Astrocyte (in vitro differentiated cells and primary cell): ENCODE results near the gene PINK1. TPM values are rescaled to one million over a fixed set of nuclear protein-coding genes. Genes with fewer than 3 reads are reported as not detected.

ENCODE experiments used
- DNase-seq: peaks from one replicate; pipeline ENCODE4 v3.0.0-alpha.2; 2010; ENCODE audit warnings: low read depth
- FAIRE-seq: peaks from 2 replicates; lab custom pipeline; 2011; peaks lifted over from hg19 to GRCh38; lab: Jason Lieb, UNC
- H2AFZ ChIP-seq: 2 replicates; pipeline ENCODE4 v1.6.0; 2012; ENCODE audit warnings: low read depth, low read length, inconsistent platforms
- H3K27ac ChIP-seq: 2 replicates; pipeline ENCODE4 v1.5.1; 2011; ENCODE audit warnings: low read depth, low read length, inconsistent platforms
- H3K27me3 ChIP-seq: 2 replicates; pipeline ENCODE4 v1.6.0; 2011; ENCODE audit warnings: low read length, inconsistent platforms; ENCODE audit not compliant: insufficient read depth
- H3K36me3 ChIP-seq: 2 replicates; pipeline ENCODE4 v1.5.1; 2011; ENCODE audit warnings: low read length, inconsistent platforms; ENCODE audit not compliant: insufficient read depth
- H3K4me1 ChIP-seq: 2 replicates; pipeline ENCODE4 v1.5.1; 2011; ENCODE audit warnings: low read length, inconsistent platforms; ENCODE audit not compliant: insufficient read depth
- H3K4me2 ChIP-seq: 2 replicates; pipeline ENCODE4 v1.6.0; 2012; ENCODE audit warnings: low read length, inconsistent platforms
- H3K4me3 ChIP-seq: 2 replicates; pipeline ENCODE4 v1.5.1; 2011; ENCODE audit warnings: low read depth, mild to moderate bottlenecking, low read length, inconsistent platforms; ENCODE audit not compliant: insufficient read depth
- H3K79me2 ChIP-seq: 2 replicates; pipeline ENCODE4 v1.6.0; 2012; ENCODE audit warnings: mild to moderate bottlenecking, low read length, inconsistent platforms; ENCODE audit not compliant: insufficient read depth
- H3K9ac ChIP-seq: 2 replicates; pipeline ENCODE4 v1.6.0; 2012; ENCODE audit warnings: mild to moderate bottlenecking, low read length, inconsistent platforms
- H3K9me3 ChIP-seq: 2 replicates; pipeline ENCODE4 v1.5.1; 2012; ENCODE audit warnings: low read depth, mild to moderate bottlenecking, low read length, inconsistent platforms; ENCODE audit not compliant: insufficient read depth
- H4K20me1 ChIP-seq: 2 replicates; pipeline ENCODE4 v1.6.0; 2012; ENCODE audit warnings: low read length, inconsistent platforms; ENCODE audit not compliant: insufficient read depth
- H3K27ac Mint-ChIP-seq: one replicate; pipeline ENCODE4 v1.8.0; 2021; ENCODE audit warnings: mild to moderate bottlenecking, mixed read lengths; ENCODE audit not compliant: unreplicated experiment
- H3K27me3 Mint-ChIP-seq: one replicate; pipeline ENCODE4 v1.8.0; 2021; ENCODE audit warnings: low read depth, mixed read lengths; ENCODE audit not compliant: unreplicated experiment
- H3K36me3 Mint-ChIP-seq: one replicate; pipeline ENCODE4 v1.8.0; 2021; ENCODE audit warnings: low read depth, mixed read lengths; ENCODE audit not compliant: unreplicated experiment
- H3K4me1 Mint-ChIP-seq: one replicate; pipeline ENCODE4 v1.8.0; 2021; ENCODE audit warnings: low read depth, mixed read lengths; ENCODE audit not compliant: unreplicated experiment
- H3K4me3 Mint-ChIP-seq: one replicate; pipeline ENCODE4 v1.8.0; 2021; ENCODE audit warnings: mild to moderate bottlenecking, moderate library complexity, mixed read lengths; ENCODE audit not compliant: unreplicated experiment
- H3K9me3 Mint-ChIP-seq: one replicate; pipeline ENCODE4 v1.8.0; 2021; ENCODE audit warnings: mild to moderate bottlenecking, mixed read lengths; ENCODE audit not compliant: unreplicated experiment
- CTCF ChIP-seq: IDR thresholded peaks from 2 replicates; pipeline ENCODE4 v1.5.1; 2011; ENCODE audit warnings: low read depth, mild to moderate bottlenecking, inconsistent platforms, low read length, moderate library complexity; ENCODE audit not compliant: insufficient read depth
- EZH2 ChIP-seq: IDR thresholded peaks from 2 replicates; pipeline ENCODE4 v1.6.1; 2012; ENCODE audit warnings: mild to moderate bottlenecking, low read length, inconsistent platforms; ENCODE audit not compliant: insufficient read depth
- total RNA-seq: library from RNA; stranded (reverse); gene quantifications from 2 replicates; pipeline ENCODE4 v1.2.1, GENCODE V29; 2021

Gene PINK1
- total RNA-seq, 1 donor from 2014 or later = 25.6 TPM

- peaks cover 2% of the 10 kb centered on the region for H3K9me3 Mint-ChIP-seq
- no peak for FAIRE-seq
- TF ChIP-seq EZH2 (no peak), CTCF (no peak)
- no peak overlapping the region for H3K4me3 Mint-ChIP-seq
- H3K36me3 Mint-ChIP-seq = peaks cover 2% of the 10 kb centered on the region
- Histone ChIP-seq H3K36me3 (no peaks in the 10 kb centered on the region), H4K20me1 (no peaks in the 10 kb centered on the region), H3K4me2 (no peak overlapping the region), H3K27me3 (no peaks in the 10 kb centered on the region), H3K9ac (no peak overlapping the region), H2AFZ (no peak overlapping the region), H3K4me1 (no peaks in the 10 kb centered on the region), H3K4me3 (no peak overlapping the region), H3K27ac (no peak overlapping the region), H3K9me3 (no peaks in the 10 kb centered on the region), H3K79me2 (no peaks in the 10 kb centered on the region)
- no peaks in the 10 kb centered on the region for H3K4me1 Mint-ChIP-seq
- no peak overlapping the region for H3K27ac Mint-ChIP-seq
- peaks cover 9% of the 10 kb centered on the region for H3K27me3 Mint-ChIP-seq
- no peak for DNase-seq
These were observed 50.4 kb downstream of the PINK1 start for GRCh38 chr1:20683614-20684013.

- DNase-seq (no peak), FAIRE-seq (no peak)
- Histone ChIP-seq H3K27ac (no peak overlapping the region), H3K4me2 (no peak overlapping the region), H3K4me1 (no peaks in the 10 kb centered on the region), H3K36me3 (no peaks in the 10 kb centered on the region), H3K9ac (no peak overlapping the region), H3K4me3 (no peak overlapping the region), H3K79me2 (no peaks in the 10 kb centered on the region), H3K27me3 (no peaks in the 10 kb centered on the region), H4K20me1 (no peaks in the 10 kb centered on the region), H3K9me3 (no peaks in the 10 kb centered on the region), H2AFZ (no peak overlapping the region)
- Mint-ChIP-seq H3K4me1 (no peaks in the 10 kb centered on the region), H3K27me3 (peaks cover 9% of the 10 kb centered on the region), H3K27ac (no peak overlapping the region), H3K9me3 (peaks cover 2% of the 10 kb centered on the region), H3K36me3 (peaks cover 2% of the 10 kb centered on the region), H3K4me3 (no peak overlapping the region)
- TF ChIP-seq CTCF (no peak), EZH2 (no peak)
These were observed 50.9 kb downstream of the PINK1 start for GRCh38 chr1:20684050-20684620.

GRCh38 chr1:20684651-20685050 lies 51.4 kb downstream of the PINK1 start:
- peak overlapping the region; percentile 34 for H2AFZ ChIP-seq
- Mint-ChIP-seq H3K4me1 (no peaks in the 10 kb centered on the region), H3K27ac (no peak overlapping the region), H3K4me3 (no peak overlapping the region), H3K36me3 (peaks cover 2% of the 10 kb centered on the region), H3K27me3 (peaks cover 9% of the 10 kb centered on the region), H3K9me3 (peaks cover 2% of the 10 kb centered on the region)
- no peaks in the 10 kb centered on the region for H3K36me3 ChIP-seq
- TF ChIP-seq EZH2 (no peak), CTCF (no peak)
- no peak overlapping the region for H3K9ac ChIP-seq
- DNase-seq = no peak
- no peaks in the 10 kb centered on the region for H3K9me3 ChIP-seq
- no peaks in the 10 kb centered on the region for H4K20me1 ChIP-seq
- H3K4me2 ChIP-seq = no peak overlapping the region
- FAIRE-seq = no peak
- H3K27me3 ChIP-seq = no peaks in the 10 kb centered on the region
- H3K79me2 ChIP-seq = no peaks in the 10 kb centered on the region
- H3K4me1 ChIP-seq = no peaks in the 10 kb centered on the region
- no peak overlapping the region for H3K4me3 ChIP-seq
- H3K27ac ChIP-seq = no peak overlapping the region
